WTC11 (cell line): Measurements from ENCODE around the gene KCNIP3. TPM values are rescaled to one million over a fixed set of nuclear protein-coding genes. Genes with fewer than 3 reads are reported as not detected.

Experiments used
- ATAC-seq: fragments of 200-7000 bp; cut with Tn5 transposase; 2 replicates; pipeline ENCODE4 v1.10.0; 2021; ENCODE audit warnings: mild to moderate bottlenecking, moderate library complexity
- CTCF ChIA-PET: fragments of 300-600 bp; sonication (Branson Sonifier 250); formaldehyde crosslinking; loops from one replicate; lab custom pipeline; 2021; ENCODE audit warnings: antibody characterized with exemption; lab: Charles Lee
- POLR2A ChIA-PET: fragments of 350-600 bp; sonication (Branson Sonifier 250); formaldehyde crosslinking; loops from one replicate; lab custom pipeline; 2021; ENCODE audit warnings: antibody characterized with exemption; lab: Charles Lee
- DNase-seq: peaks from one replicate; pipeline ENCODE4 v3.0.0; 2021; ENCODE audit warnings: low spot score
- H3K27ac Mint-ChIP-seq: 2 replicates; pipeline ENCODE4 v1.8.0; 2021; ENCODE audit warnings: mixed read lengths
- H3K27me3 Mint-ChIP-seq: 2 replicates; pipeline ENCODE4 v1.8.0; 2021; ENCODE audit warnings: low read depth, mild to moderate bottlenecking, moderate library complexity, mixed read lengths
- H3K36me3 Mint-ChIP-seq: 2 replicates; pipeline ENCODE4 v1.8.0; 2021; ENCODE audit warnings: mixed read lengths
- H3K4me1 Mint-ChIP-seq: 2 replicates; pipeline ENCODE4 v1.8.0; 2022; ENCODE audit warnings: mixed read lengths
- H3K4me3 Mint-ChIP-seq: 2 replicates; pipeline ENCODE4 v1.8.0; 2021; ENCODE audit warnings: mild to moderate bottlenecking, moderate library complexity, mixed read lengths
- H3K9me3 Mint-ChIP-seq: 2 replicates; pipeline ENCODE4 v1.8.0; 2021; ENCODE audit warnings: mixed read lengths
- ARID4B ChIP-seq: sonication (generic); formaldehyde crosslinking; IDR thresholded peaks from 2 replicates; pipeline ENCODE4 v1.8.0; 2023; ENCODE audit warnings: missing genetic modification reagents, mild to moderate bottlenecking, borderline replicate concordance
- ATF1 ChIP-seq: sonication (generic); formaldehyde crosslinking; IDR thresholded peaks from 2 replicates; pipeline ENCODE4 v1.8.1; 2023; ENCODE audit warnings: mild to moderate bottlenecking, moderate library complexity, missing genetic modification reagents
- ATF6 ChIP-seq: sonication (generic); formaldehyde crosslinking; IDR thresholded peaks from 2 replicates; pipeline ENCODE4 v1.8.1; 2023; ENCODE audit warnings: mild to moderate bottlenecking, missing genetic modification reagents
- CREB1 ChIP-seq: sonication (generic); formaldehyde crosslinking; IDR thresholded peaks from 2 replicates; pipeline ENCODE4 v1.8.0; 2023; ENCODE audit warnings: mild to moderate bottlenecking, missing genetic modification reagents
- CTCF ChIP-seq: fragments of 200-600 bp; IDR thresholded peaks from 2 replicates; pipeline ENCODE4 v1.8.0; 2022; ENCODE audit warnings: antibody characterized with exemption
- E2F4 ChIP-seq: sonication (generic); formaldehyde crosslinking; IDR thresholded peaks from 2 replicates; pipeline ENCODE4 v1.8.1; 2022; ENCODE audit warnings: low read depth, mild to moderate bottlenecking, moderate library complexity, missing genetic modification reagents, borderline replicate concordance
- E2F5 ChIP-seq: sonication (generic); formaldehyde crosslinking; IDR thresholded peaks from 2 replicates; pipeline ENCODE4 v1.8.1; 2022; ENCODE audit warnings: mild to moderate bottlenecking, moderate library complexity, missing genetic modification reagents
- HMGA2 ChIP-seq: fragments of 250-450 bp; sonication (Bioruptor Pico); IDR thresholded peaks from 2 replicates; pipeline ENCODE4 v1.4.0; 2021; ENCODE audit warnings: mild to moderate bottlenecking, moderate library complexity
- MAX ChIP-seq: sonication (generic); formaldehyde crosslinking; IDR thresholded peaks from 2 replicates; pipeline ENCODE4 v1.8.0; 2022; ENCODE audit warnings: mild to moderate bottlenecking, missing genetic modification reagents
- NR3C1 ChIP-seq: sonication (generic); formaldehyde crosslinking; conservative IDR thresholded peaks from 2 replicates; pipeline ENCODE4 v1.8.1; 2023; ENCODE audit warnings: low read depth, mild to moderate bottlenecking, missing genetic modification reagents
- OVOL2 ChIP-seq: fragments of 250-450 bp; sonication (Bioruptor Pico); IDR thresholded peaks from 2 replicates; pipeline ENCODE4 v1.9.0; 2021; ENCODE audit warnings: mild to moderate bottlenecking, borderline replicate concordance
- RELA ChIP-seq: sonication (generic); formaldehyde crosslinking; IDR thresholded peaks from 2 replicates; pipeline ENCODE4 v1.8.1; 2022; ENCODE audit warnings: missing genetic modification reagents, mild to moderate bottlenecking, borderline replicate concordance
- SP1 ChIP-seq: sonication (generic); formaldehyde crosslinking; conservative IDR thresholded peaks from 2 replicates; pipeline ENCODE4 v1.8.1; 2022; ENCODE audit warnings: missing genetic modification reagents
- TEAD1 ChIP-seq: sonication (generic); formaldehyde crosslinking; IDR thresholded peaks from 2 replicates; pipeline ENCODE4 v1.8.0; 2022; ENCODE audit warnings: mild to moderate bottlenecking, missing genetic modification reagents
- TEAD4 ChIP-seq: sonication (generic); formaldehyde crosslinking; IDR thresholded peaks from 2 replicates; pipeline ENCODE4 v1.8.0; 2022; ENCODE audit warnings: mild to moderate bottlenecking, missing genetic modification reagents
- TP53 ChIP-seq: sonication (generic); formaldehyde crosslinking; IDR thresholded peaks from 2 replicates; pipeline ENCODE4 v1.8.1; 2023; ENCODE audit warnings: mild to moderate bottlenecking, missing genetic modification reagents
- ZBTB43 ChIP-seq: sonication (generic); formaldehyde crosslinking; IDR thresholded peaks from 2 replicates; pipeline ENCODE4 v1.8.1; 2023; ENCODE audit warnings: mild to moderate bottlenecking, missing genetic modification reagents
- ZMAT4 ChIP-seq: fragments of 250-450 bp; sonication (Bioruptor Pico); IDR thresholded peaks from 2 replicates; pipeline ENCODE4 v1.9.0; 2021; ENCODE audit warnings: mild to moderate bottlenecking
- ZNF121 ChIP-seq: sonication (generic); formaldehyde crosslinking; IDR thresholded peaks from 2 replicates; pipeline ENCODE4 v1.8.0; 2023; ENCODE audit warnings: missing genetic modification reagents
- ZNF138 ChIP-seq: sonication (generic); formaldehyde crosslinking; conservative IDR thresholded peaks from 2 replicates; pipeline ENCODE4 v1.8.1; 2022; ENCODE audit warnings: mild to moderate bottlenecking, moderate library complexity, missing genetic modification reagents
- ZNF219 ChIP-seq: sonication (generic); formaldehyde crosslinking; IDR thresholded peaks from 2 replicates; pipeline ENCODE4 v1.8.0; 2023; ENCODE audit warnings: missing genetic modification reagents, mild to moderate bottlenecking, borderline replicate concordance
- total RNA-seq: library from RNA; stranded (reverse); gene quantifications from 3 replicates; pipeline ENCODE4 v1.2.3, GENCODE V29; 2021

KCNIP3 gene
- total RNA-seq, 1 experiment from 2014 or later = 2.1 TPM

GRCh38 chr2:95325026-95325425, 27.9 kb downstream of the KCNIP3 start:
- POLR2A ChIA-PET = no interaction called here
- Mint-ChIP-seq H3K36me3 (no peaks in the 10 kb centered on the region), H3K4me3 (no peak overlapping the region), H3K27me3 (no peaks in the 10 kb centered on the region), H3K9me3 (peaks cover 9% of the 10 kb centered on the region), H3K27ac (no peak overlapping the region), H3K4me1 (0 out of 2 replicates have a peak, but pooled peaks cover 2% of the 10 kb centered on the region)
- no peak for ATAC-seq
- CTCF ChIA-PET = no interaction called here
- TF ChIP-seq RELA (CRISPR knock-in tag) = no peak
- no peak for TF ChIP-seq SP1 (CRISPR knock-in tag)
- DNase-seq = no peak

- ChIA-PET CTCF (interaction anchor here (2.5 kb wide), 1 partner anchor 20 kb away, joined by 11 read pairs; no protein-coding TSS in a partner anchor), POLR2A (no interaction called here)
- ATAC-seq = no peak
- no peak overlapping the region for H3K4me3 Mint-ChIP-seq
- DNase-seq = no peak
- no peak overlapping the region for H3K27ac Mint-ChIP-seq
- no peaks in the 10 kb centered on the region for H3K36me3 Mint-ChIP-seq
- 0 out of 2 replicates have a peak, but pooled peaks cover 2% of the 10 kb centered on the region for H3K4me1 Mint-ChIP-seq
- peaks cover 9% of the 10 kb centered on the region for H3K9me3 Mint-ChIP-seq
- H3K27me3 Mint-ChIP-seq = no peaks in the 10 kb centered on the region
- TF ChIP-seq CREB1 = no peak
- no peak for TF ChIP-seq TEAD1
- TF ChIP-seq ATF6 (CRISPR knock-in tag) = no peak
- TF ChIP-seq E2F4 (CRISPR knock-in tag) = no peak
- TF ChIP-seq ARID4B = no peak
- no peak for TF ChIP-seq ZNF138
- no peak for TF ChIP-seq OVOL2 (CRISPR knock-in tag)
- no peak for TF ChIP-seq ATF1
- TF ChIP-seq NR3C1 = no peak
- no peak for TF ChIP-seq ZBTB43 (CRISPR knock-in tag)
- TF ChIP-seq ZMAT4 (CRISPR knock-in tag) = no peak
- no peak for TF ChIP-seq ZNF121 (CRISPR knock-in tag)
- no peak for TF ChIP-seq MAX (CRISPR knock-in tag)
- no peak for TF ChIP-seq HMGA2
- no peak for TF ChIP-seq CTCF
- TF ChIP-seq TEAD4 = no peak
- TF ChIP-seq ZNF219 = no peak
- TF ChIP-seq E2F5 (CRISPR knock-in tag) = no peak
- TF ChIP-seq TP53 = no peak
These were observed 28.7 kb downstream of the KCNIP3 start for GRCh38 chr2:95325590-95326432.
